DMS53 treated with DMSO at 0.1 percent for 48 hours (cell line): Measurements from ENCODE around the gene CCZ1.
"Not testable (repeated sequence)": the region's sequence is repeated elsewhere in the genome, so short reads cannot be mapped to it uniquely, and the experiment has no call there.

Experiments used
- DNase-seq: peaks from one replicate; lab custom pipeline; 2025; ENCODE audit not compliant: unreplicated experiment; lab: John Stamatoyannopoulos, UW

The CCZ1 gene

GRCh38 chr7:5898480-5899224, at the start of gene CCZ1:
Gene CCZ1, plus strand, starts transcription at chr7:5898733. Its CDS starts 67 bp downstream, at chr7:5898800.
- peak; percentile 47 for DNase-seq

GRCh38 chr7:5850944-5851343, 47.6 kb upstream of the CCZ1 start:
- DNase-seq, result no peak

- no peak for DNase-seq
Observed at GRCh38 chr7:5854738-5855137, 43.8 kb upstream of the CCZ1 start.

DNA sequence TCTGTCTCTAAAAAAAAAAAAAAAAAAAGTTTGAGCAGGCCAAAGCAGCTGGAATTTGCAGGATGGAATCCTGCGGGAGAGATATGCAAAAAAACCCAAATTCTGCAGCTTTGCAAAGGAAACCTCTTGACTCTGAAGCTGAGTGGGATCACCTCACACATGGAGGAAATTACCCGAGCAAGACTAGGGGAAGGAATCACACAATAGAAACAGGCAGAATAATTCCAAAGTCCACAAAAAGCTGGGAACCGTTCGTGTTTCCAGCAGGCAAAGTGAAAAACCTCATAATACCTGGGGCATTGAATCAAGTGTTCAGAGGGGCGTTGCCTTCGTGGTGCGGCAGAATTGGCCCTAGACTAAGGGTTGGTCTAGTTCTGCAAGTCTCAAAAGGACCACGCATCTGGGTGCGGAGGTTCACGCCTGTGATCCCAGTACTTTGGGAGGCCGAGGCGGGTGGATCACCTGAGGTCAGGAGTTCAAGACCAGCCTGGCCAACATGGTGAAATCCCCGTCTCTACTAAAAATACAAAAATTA, 41.4 kb upstream of the CCZ1 start:
- not testable (repeated sequence) for DNase-seq

GRCh38 chr7:5858494-5858893, 40.0 kb upstream of the CCZ1 start:
- DNase-seq, result not testable (repeated sequence)

- DNase-seq, result not testable (repeated sequence)
Observed at GRCh38 chr7:5861281-5861680, 37.3 kb upstream of the CCZ1 start.

DNA sequence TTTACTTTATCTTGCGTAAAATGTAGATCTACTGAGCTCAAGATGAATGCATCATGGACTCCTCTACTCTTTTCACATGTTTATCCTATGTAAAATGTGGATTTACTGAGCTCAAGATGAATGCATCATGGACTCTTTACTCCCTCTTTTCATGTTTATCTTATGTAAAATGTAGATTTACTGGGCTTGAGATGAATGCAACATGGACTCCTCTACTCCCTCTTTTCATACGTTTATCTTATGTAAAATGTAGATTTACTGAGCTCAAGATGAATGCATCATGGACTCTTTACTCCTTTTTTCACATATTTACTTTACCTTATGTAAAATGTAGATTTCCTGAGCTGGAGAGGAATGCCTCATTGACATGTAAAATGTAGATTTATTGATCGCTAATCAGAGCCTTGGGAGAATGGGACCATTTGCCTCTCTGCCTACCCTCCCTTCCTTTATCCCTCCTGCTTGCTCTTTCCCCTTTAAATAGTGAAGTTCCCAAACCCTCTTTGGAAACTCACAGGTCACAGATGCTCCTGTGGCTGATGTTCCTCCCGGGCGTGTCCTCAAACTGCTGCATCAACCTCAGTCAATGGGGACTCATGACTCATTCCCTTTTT, 35.7 kb upstream of the CCZ1 start:
- DNase-seq, result not testable (repeated sequence)

DNA sequence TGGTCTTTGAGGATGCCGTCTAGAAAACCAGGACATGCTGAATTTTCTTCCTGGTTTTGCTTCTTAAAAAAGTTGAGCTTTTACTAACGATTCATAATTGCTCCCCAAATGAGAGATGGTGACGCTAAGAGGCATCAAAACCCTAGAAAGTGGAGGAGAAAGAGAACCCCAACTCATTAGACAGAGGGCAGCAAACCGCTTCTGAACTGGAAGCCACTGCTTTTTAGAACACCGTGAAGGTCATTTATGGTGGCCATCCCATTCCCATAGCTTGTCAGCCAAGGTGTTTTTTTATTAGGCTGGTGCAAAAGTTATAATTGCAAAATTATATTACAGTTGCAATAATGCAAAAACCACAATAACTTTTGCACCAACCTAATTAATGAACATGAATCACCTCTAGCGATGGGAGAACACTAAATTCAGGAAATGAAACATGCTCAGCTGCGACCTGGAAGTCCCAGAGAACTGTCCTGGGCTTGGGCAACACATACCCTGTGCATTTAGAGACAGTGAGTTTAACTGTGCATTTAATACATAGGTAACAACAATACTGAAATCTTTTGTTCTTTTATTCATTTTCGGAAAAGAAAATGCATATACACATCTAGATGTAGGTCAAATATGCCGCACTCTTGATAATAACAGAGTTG, 33.1 kb upstream of the CCZ1 start:
- DNase-seq, result not testable (repeated sequence)

DNA sequence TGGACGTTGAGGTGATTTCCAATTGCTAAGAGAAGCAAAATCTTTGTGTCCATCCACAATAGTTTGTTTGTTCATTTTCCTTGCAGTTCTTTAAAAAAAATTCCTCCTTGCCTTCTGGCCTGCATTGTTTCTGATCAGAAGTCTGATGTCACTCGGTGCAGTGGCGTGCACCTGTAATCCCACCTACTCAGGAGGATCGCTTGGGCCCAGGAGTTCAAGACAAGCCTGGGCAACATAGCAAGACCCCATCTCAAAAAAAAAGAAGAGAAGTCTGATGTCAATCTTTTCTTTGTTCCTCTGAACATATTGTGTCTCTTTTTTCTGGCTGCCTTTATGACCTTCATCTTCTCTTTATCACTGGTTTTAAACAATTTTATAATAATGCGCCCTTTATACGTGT, 31.5 kb upstream of the CCZ1 start:
- DNase-seq, result no peak

DNA sequence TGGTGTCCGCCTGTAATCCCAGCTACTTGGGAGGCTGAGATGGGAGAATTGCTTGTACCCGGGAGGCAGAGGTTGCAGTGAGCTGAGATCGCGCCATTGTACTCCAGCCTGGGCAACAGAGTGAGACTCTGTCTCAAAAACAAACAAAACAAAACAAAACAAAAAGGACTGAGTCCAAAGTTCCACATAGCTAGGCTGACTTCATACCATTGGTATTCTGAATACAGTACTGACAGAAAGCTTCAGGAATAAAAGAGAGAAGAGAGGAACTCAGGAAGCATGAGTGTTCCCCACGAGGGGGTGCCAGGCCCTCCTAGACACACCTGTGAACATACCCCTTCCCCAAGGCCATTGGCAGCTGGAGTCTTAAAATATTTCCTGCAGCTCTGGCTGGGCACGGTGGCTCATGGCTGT, 29.6 kb upstream of the CCZ1 start:
- not testable (repeated sequence) for DNase-seq

DNA sequence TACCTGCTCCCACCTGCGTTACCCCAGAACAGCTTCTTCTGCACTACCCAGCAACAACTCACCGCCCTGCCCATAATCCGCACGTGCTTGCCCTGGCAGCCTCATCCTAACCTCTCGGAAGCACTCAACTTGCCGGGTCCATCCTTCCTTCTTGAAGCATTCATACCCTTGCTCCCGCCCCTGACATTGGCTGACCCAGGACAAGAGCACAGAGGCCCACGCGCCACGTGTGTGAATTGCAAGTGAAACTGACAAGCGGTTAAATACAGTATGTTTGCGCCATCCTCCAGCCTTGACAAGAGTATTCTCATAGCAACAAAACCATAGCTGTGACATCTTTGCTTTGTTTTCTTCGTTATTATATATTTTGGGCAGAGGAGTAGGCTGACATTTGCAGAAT, 28.8 kb upstream of the CCZ1 start:
- no peak for DNase-seq

- no peak for DNase-seq
Observed at GRCh38 chr7:5870311-5870710, 28.2 kb upstream of the CCZ1 start.

GRCh38 chr7:5872326-5872725, 26.2 kb upstream of the CCZ1 start:
- peak; percentile 5 for DNase-seq

GRCh38 chr7:5879591-5879990, 18.9 kb upstream of the CCZ1 start:
- not testable (repeated sequence) for DNase-seq

- not testable (repeated sequence) for DNase-seq
Observed at GRCh38 chr7:5880106-5880505, 18.4 kb upstream of the CCZ1 start.

DNA sequence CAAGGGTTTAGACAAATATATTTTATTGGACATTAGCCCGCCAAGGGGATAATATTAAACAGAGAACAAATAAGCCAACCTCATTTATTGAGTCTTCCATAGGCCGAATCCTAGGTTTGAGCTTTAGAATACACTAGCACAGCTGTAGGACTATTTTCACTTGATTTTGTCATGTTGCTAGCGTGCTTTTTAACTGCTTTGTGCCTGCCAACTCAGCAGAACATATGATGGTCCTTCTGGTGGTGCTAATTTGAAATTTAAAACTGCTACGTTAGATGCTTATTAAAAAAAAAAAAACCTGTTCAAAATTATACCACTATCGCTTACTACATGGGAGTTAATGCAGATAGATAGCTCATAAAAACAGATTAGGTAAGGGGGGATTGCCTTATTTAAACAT, 14.1 kb upstream of the CCZ1 start:
- DNase-seq, result not testable (repeated sequence)

DNA sequence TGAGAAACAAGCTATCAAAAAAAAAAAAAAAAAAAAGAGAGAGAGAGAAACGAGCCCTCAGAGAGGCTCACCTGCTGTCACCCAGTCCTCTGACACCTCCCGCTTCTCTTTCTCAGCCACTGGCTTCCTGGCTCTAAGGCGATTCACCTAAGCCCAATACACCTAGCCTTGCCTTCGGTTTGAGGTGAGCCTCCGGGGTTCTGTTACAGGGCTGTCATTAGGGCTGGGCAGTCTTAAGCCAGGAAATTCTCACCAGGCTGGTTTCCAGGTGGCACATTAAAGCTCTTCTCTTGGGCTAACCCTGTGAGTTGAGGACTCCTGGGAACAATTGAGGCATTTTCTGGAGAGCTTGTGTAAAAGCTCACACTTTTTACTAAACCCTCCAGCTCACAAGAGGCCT, 10.5 kb upstream of the CCZ1 start:
- not testable (repeated sequence) for DNase-seq

DNA sequence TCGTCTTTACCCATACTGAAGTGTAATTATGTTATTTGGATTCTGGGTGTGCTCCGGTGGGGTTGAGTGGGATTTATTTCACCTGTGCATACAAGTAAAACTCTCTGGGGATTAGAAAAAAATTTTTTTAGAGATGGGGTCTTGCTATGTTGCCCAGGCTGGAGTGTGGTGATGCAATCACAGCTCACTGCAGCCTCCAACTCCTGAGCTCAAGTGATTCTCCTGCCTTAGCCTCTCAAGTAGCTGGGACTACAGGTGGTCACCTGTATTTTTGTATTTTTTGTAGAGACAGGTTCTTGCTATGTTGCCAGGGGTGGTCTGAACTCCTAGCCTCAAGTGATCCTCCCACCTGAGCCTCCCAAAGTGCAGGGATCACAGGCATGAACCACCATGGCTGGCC, 8.3 kb upstream of the CCZ1 start:
- not testable (repeated sequence) for DNase-seq

- DNase-seq, result no peak
Observed at GRCh38 chr7:5892498-5892897, 6.0 kb upstream of the CCZ1 start.

GRCh38 chr7:5897369-5897919, 1.1 kb upstream of the CCZ1 start:
- DNase-seq, result peak; percentile 26

DNA sequence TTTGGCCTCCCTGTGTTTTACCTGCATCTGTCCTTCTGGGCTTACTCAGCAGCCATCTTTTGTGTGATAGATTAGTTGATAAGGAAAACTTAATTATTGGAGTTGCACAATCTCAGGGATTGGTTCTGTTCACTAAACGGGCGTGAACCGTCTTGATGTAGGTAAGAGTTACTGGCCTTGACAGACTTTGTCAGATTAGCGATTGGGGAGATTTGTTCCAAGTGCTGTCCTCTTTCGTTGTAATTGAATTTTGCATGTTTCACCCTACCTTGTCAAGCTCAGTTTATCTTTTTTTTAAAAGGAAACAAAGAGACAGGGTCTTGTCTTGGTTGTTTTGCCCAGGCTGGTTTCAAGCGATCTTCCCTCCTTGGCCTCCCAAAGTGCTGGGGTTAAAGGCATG, 4.5 kb downstream of the CCZ1 start:
- DNase-seq, result not testable (repeated sequence)
